ENCODE data around the gene MFAP5.

- TF ChIP-seq CTCF (IDR thresholded peaks at IDR 0.05) (no peak), IRF2 (CRISPR knock-in tag; IDR thresholded peaks at IDR 0.05; ENCODE audit: borderline replicate concordance, low read depth) (no peak), AFF4 (CRISPR knock-in tag; IDR thresholded peaks at IDR 0.05; ENCODE audit: borderline replicate concordance) (no peak), USF2 (CRISPR knock-in tag; IDR thresholded peaks at IDR 0.05) (no peak), JUN (CRISPR knock-in tag; IDR thresholded peaks at IDR 0.05) (no peak), SP1 (CRISPR knock-in tag; conservative IDR thresholded peaks at IDR 0.05) (no peak)
Observed at GRCh38 chr12:8603856-8604255, 58.8 kb downstream of the MFAP5 start.

Data from WTC11 (cell line).